NK-92 (cell line): Measurements from ENCODE around the gene PCYT1A.

Source experiments
- DNase-seq: peaks from one replicate; lab custom pipeline; 2025; ENCODE audit not compliant: unreplicated experiment; lab: John Stamatoyannopoulos, UW

Gene PCYT1A

DNA sequence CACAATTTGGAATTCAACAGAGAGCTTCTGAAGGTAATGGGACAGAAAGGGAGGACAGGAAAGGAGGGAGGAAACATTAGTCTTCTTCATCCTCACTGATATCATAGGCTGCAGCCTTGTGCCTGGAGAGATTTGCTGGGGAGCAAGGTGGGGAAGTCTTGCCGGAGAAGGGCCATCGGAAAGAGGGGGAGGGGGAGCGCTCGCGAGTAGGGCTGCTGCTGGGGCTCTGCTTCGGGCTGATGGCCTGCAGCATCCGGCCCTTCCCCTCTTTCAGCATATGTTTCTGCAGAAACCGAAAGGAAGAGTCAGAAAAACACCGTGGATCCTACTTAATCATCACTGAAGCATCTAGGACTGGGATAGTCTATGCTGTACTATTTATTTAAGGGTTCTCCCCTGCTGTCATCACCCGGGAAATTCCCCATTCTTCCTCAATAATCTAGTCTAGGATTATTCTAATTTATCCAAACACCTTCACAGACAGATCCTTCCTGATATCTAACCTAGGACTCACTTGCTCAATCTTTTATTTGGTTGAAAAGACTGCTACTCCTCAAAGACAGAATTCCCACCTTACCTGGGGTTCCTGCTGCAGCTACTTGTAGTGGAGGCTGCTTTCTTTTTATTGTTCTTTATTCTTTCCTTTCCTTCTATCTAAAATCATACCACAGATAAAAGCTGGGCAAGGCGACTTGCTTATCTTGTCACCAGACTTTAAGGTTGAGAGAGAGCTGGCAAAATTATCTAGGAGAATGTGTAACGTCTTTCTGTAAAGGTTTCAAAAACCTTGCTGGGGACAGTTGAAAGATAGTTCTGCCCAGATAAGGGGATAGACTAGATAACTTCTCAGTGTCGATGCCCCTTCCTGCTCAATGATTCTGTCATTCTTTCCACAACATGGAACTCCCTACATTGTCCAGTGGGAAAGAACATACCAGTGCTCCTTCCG lies 48.6 kb downstream of the PCYT1A start:
- DNase-seq: no peak

DNA sequence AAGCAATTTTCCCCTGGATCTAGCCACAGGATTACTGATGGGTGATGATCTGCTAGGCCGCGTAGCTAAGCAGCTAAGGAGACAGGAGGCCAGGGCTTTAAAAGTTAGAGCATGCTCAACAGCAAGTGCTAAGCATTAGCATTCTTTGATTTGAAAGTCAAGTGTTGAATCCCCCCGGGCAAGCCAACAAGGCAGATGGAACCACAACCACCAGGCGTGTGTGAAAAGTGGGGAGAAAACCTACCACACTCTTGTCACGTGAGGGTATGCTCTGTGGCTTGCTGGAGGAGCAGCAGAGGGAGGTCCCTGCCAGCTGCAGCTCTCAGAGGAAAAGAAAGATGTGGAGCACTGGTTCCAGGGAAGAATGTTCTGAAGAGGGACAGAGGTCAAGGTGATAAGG lies 50.3 kb downstream of the PCYT1A start:
- no peak for DNase-seq

DNA sequence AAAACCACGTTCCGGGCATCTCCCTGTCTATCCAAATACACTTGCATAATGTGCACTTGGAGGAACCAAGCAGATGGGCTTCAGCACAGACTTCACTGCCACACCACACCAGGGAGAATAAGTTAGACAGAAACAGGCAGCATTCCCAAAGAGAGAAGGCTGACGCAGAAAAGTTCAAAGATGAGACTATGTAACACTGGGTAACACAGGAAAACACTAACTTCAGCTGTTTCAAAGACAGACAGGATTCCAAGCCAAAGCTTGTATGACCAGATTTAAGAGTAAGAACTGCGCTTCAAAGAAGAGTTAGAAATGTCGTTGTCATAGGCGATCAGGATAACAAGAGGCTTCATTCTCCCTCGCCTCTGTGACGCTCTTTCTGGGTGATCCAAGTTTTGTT lies 51.3 kb downstream of the PCYT1A start:
- DNase-seq: no peak

DNA sequence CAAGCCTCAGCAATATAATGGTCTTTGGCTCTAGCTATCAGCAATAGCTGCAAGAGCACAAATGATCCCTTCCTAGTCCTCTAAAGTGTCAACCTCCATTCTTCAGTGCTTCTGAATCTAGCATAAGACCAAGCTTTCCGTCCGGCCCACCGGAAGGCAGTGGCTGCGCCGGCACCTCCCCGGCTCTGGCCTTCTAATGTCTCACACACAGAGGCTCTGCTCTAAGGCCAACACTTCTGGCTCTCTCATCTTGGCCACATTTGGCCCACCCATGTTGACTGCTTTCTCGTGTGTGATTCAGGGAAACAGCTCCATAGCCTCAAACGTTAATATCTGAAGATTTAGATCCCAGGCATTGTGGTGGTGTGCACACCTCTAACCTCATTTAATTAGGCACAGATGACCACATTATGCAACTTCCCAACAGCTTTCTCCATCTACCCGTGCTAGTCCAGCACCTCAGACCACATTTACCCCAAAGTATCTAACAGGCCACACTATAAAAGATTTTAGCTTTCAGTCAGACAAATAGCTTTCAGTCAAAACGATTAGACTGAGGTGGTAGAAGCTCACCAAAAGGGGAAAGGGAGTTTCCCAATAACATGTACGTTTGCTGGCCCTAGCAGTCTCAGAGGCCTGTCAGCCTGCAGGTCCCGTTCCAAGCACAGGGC lies 51.9 kb downstream of the PCYT1A start:
- no peak for DNase-seq

DNA sequence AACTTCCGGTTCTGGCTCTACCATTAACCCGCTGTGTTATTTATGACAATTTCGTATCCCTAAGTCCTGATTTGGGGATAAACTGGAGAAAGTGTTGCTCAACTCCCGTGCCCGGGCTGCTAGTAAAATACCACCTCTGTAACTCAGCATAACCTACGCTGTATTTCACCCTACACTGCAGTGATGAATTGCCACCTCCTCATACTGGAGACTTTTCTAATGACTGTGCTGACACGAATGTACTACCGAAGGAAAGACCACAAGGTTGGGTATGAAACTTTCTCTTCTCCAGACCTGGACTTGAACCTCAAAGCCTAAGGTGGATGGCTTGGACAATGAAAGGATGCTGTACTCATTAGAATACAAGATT lies 54.7 kb downstream of the PCYT1A start:
- DNase-seq: no peak

GRCh38 chr3:196232154-196232881 lies 55.2 kb downstream of the PCYT1A start:
- DNase-seq: no peak

DNA sequence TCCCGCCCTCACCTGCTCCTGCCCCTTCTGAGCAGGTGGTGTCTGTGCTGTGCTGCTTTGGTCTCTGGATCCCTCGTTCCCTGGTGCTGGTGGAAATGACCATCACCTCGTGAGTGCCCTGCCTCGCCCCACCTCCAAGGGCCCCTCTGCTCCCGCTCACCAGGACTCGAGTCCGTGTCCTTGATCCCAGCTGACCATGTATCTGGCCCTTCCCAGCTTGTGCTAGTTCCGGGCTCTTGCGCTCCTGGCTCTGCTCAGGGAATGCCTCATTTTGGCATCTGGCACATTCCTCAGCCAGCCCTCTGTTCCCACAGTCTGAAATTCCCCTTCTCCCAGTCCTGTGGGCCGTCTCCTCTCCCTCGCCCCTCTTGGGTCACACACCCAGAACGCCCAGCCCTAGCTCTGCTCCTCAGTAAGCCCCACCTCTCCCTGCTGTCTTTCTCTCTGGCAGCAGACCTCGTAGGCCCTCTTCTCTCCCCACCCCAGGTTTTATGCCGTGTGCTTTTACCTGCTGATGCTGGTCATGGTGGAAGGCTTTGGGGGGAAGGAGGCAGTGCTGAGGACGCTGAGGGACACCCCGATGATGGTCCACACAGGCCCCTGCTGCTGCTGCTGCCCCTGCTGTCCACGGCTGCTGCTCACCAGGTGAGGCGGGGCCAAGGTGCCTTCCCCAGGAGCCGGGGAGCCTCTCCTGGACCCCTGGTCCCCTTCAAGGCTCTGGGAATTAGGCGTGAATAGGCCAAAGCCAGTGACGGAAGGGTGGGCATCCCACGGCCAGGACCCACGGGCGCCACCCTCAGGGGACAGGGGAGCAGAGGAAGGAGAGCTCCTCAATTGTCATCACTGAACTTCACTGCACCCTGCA lies 59.7 kb downstream of the PCYT1A start:
- no peak for DNase-seq

DNA sequence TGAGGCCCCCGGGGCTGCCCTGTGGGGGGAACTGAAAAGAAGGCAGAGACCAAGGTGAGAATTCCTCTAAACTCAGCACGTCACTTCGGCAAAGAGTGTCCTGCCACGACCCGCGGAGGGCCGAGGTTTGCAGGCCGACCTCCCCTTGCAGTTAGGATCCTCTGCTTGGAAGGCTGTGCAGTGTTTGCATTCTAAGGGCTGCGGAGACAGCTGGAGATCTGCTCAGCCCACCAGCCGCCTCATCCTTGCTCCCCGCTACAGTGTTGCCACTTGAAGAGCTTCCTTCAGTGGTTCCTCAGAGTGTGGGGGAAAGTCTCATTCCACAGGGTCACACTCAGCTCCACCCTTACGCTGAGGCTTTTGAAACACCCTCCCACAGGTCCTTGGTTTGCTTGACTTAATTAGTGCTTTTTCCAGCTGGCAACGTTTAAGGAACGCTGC lies 60.4 kb downstream of the PCYT1A start:
- DNase-seq: no peak

- DNase-seq: no peak
Measured at GRCh38 chr3:196225763-196226364, 61.7 kb downstream of the PCYT1A start.

DNA sequence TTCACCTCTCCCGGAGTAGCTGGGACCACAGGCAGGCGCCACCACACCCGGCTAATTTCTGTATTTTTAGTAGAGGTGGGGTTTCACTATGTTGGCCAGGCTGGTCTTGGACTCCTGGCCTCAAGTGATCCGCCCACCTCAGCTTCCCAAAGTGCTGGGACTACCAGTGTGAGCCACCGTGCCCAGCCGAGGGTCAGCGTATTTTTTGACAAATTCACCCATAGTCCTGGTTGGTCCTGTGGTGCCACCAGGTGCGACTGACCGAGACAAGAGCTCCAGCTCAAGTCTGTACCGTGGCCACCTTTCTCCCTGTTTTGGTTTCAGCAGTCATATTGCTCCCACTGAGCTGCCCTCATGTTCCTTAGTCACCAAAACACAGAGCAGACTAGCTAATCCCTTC lies 62.4 kb downstream of the PCYT1A start:
- DNase-seq: no peak

- DNase-seq: no peak
Measured at GRCh38 chr3:196222876-196223595, 64.5 kb downstream of the PCYT1A start.

GRCh38 chr3:196220991-196221390 lies 66.5 kb downstream of the PCYT1A start:
- no peak for DNase-seq

GRCh38 chr3:196220587-196220986 lies 66.9 kb downstream of the PCYT1A start:
- DNase-seq: no peak

- no peak for DNase-seq
Measured at GRCh38 chr3:196219970-196220311, 67.6 kb downstream of the PCYT1A start.

GRCh38 chr3:196219194-196219969 lies 68.1 kb downstream of the PCYT1A start:
- DNase-seq: no peak

DNA sequence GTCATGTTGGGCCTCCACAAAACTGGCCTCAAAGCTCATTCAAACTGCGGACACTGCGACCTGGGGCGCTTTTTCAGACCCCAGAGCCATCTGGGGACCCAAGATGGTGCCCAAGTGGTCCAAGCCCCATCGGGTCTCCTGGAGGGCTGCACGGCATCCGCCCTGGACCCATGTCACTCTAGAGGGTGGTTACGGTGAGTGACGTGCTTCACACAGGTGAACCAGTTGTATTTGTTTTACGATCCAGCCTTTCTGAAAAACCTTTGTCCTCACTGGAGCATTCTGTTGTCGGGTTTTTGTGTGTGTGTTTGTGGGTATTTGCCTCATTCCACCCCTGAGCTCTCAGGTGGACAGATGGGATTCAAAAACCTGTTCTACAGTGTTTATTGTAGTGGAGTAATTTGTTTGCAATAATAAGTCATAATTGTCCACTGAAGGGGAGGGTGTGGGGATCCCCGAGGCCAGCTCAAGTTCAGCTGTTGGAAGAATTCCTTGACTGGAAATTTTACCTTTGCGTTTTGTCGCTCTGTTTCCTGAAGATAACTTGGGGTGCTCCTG lies 69.3 kb downstream of the PCYT1A start:
- no peak for DNase-seq

DNA sequence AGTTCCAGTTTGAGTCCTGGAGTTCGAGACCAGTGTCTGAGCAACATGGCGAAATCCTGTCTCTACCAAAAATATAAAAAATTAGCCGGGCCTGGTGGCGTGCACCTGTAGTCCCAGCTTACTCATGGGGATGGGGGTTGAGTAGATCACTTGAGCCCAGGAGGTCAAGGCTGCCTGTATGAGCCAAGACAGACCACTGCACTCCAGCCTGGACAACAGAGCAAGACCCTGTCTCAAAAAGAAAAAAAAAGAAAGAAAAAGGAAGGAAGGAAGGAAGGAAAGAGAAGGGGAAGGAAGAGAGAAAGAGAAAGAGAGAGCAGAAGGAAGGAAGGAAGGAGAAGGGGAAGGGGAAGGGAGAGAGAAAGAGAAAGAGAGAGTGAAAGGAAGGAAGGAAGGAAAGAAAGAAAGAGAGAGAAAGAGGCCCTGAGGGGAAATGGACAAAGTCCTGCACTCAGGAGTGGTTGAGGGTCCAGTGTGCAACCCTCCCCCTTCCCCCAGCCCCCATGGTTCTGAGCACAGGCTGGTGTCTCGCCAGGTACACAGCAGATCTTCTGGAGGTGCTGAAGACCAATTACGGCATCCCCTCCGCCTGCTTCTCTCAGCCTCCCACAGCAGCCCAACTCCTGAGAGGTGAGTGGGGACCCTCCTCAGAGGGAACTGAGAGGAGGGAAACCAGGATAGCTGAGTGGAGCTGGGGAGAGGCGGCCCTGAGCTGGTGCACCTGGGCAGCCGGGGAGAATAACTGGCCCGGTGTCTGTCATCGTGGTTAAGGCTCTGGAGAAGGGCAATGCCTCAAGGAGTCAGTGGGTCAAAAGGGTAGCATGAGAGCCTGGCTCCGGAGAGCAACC lies 70.0 kb downstream of the PCYT1A start:
- DNase-seq: no peak

- DNase-seq: no peak
Measured at GRCh38 chr3:196216681-196217211, 70.8 kb downstream of the PCYT1A start.
